GM23248 (cell line): ENCODE measurements around the gene HRH3. TPM values are rescaled to one million over a fixed set of nuclear protein-coding genes. Genes with fewer than 3 reads are reported as not detected.

Experiments used
- DNase-seq: peaks from one replicate; pipeline ENCODE4 v3.0.0-alpha.2; 2015
- H2AFZ ChIP-seq: fragments of 200-600 bp; sonication (generic); 2 replicates; pipeline ENCODE4 v1.6.1; 2016; ENCODE audit warnings: antibody characterized with exemption
- H3F3A ChIP-seq: fragments of 200-600 bp; sonication (generic); 2 replicates; pipeline ENCODE4 v1.6.1; 2016; ENCODE audit warnings: mild to moderate bottlenecking, antibody characterized with exemption, mixed run types; ENCODE audit not compliant: insufficient read depth
- H3K27ac ChIP-seq: fragments of 200-600 bp; sonication (generic); 2 replicates; pipeline ENCODE4 v1.5.1; 2016; ENCODE audit warnings: mild to moderate bottlenecking
- H3K27me3 ChIP-seq: fragments of 200-600 bp; sonication (generic); replicated peaks from 2 replicates; pipeline ENCODE4 v1.6.1; 2016; ENCODE audit warnings: mild to moderate bottlenecking; ENCODE audit not compliant: insufficient read depth
- H3K36me3 ChIP-seq: fragments of 200-600 bp; sonication (generic); 2 replicates; pipeline ENCODE4 v1.6.1; 2016; ENCODE audit warnings: low read depth, mild to moderate bottlenecking
- H3K4me1 ChIP-seq: fragments of 200-600 bp; sonication (generic); 2 replicates; pipeline ENCODE4 v1.6.1; 2016; ENCODE audit warnings: mild to moderate bottlenecking; ENCODE audit not compliant: insufficient read depth
- H3K4me2 ChIP-seq: fragments of 200-600 bp; sonication (generic); one replicate; pipeline ENCODE4 v1.6.1; 2016; ENCODE audit warnings: mild to moderate bottlenecking; ENCODE audit not compliant: unreplicated experiment
- H3K4me3 ChIP-seq: fragments of 200-600 bp; sonication (generic); 2 replicates; pipeline ENCODE4 v1.5.1; 2016; ENCODE audit warnings: mild to moderate bottlenecking
- H3K79me2 ChIP-seq: fragments of 200-600 bp; sonication (generic); 2 replicates; pipeline ENCODE4 v1.6.1; 2016; ENCODE audit warnings: mild to moderate bottlenecking; ENCODE audit not compliant: insufficient read depth
- H3K9ac ChIP-seq: fragments of 200-600 bp; sonication (generic); 2 replicates; pipeline ENCODE4 v1.6.1; 2016; ENCODE audit warnings: mild to moderate bottlenecking
- H3K9me2 ChIP-seq: fragments of 200-600 bp; sonication (generic); 2 replicates; pipeline ENCODE4 v1.6.1; 2016; ENCODE audit warnings: mixed run types, mild to moderate bottlenecking, moderate library complexity; ENCODE audit not compliant: insufficient read depth
- H3K9me3 ChIP-seq: fragments of 200-600 bp; sonication (generic); one replicate; pipeline ENCODE4 v1.6.1; 2017; ENCODE audit warnings: low read depth
- H4K20me1 ChIP-seq: fragments of 200-600 bp; sonication (generic); 2 replicates; pipeline ENCODE4 v1.6.0; 2016; ENCODE audit not compliant: insufficient read depth
- EZH2 ChIP-seq: fragments of 200-600 bp; sonication (generic); IDR thresholded peaks from 2 replicates; pipeline ENCODE4 v1.6.1; 2018; ENCODE audit warnings: antibody characterized with exemption, mild to moderate bottlenecking; ENCODE audit not compliant: insufficient read depth, poor library complexity, severe bottlenecking
- EZH2phosphoT487 ChIP-seq: fragments of 200-600 bp; sonication (generic); IDR thresholded peaks from 2 replicates; pipeline ENCODE4 v1.6.1; 2018; ENCODE audit warnings: antibody characterized with exemption, moderate library complexity, mild to moderate bottlenecking, low read depth; ENCODE audit not compliant: insufficient read depth
- WGBS, 2 experiments: methylation state at CpG; one replicate each; pipeline ENCODE4 v1.1.6; 2015 to 2017; ENCODE audit warnings: low lambda C conversion rate in 2 of 2, low coverage in 1 of 2; ENCODE audit errors: missing lambda C conversion rate in 2 of 2; 5-methylcytosine and 5-hydroxymethylcytosine counted together
- in situ Hi-C: fragments of 300-500 bp; cut with MboI; formaldehyde crosslinking; loops from 2 replicates; pipeline ENCODE4 v1.15.0; 2020
- polyA plus RNA-seq: library from polyadenylated mRNA; unstranded; fragments of >200 nt; fragmentation: Nextera tagmentation; extraction: Ambion mirVana; gene quantifications from 2 replicates; pipeline ENCODE4 v1.2.1, GENCODE V29; 2016
- total RNA-seq: library from RNA; depleted of rRNA; stranded (reverse); fragments of >200 nt; shearing (Covaris generic); gene quantifications from 2 replicates; pipeline ENCODE4 v1.2.3, GENCODE V29; 2014

Gene HRH3
- total and polyA plus RNA-seq, 2 experiments from 2014 or later, result not detected

- no peak overlapping the region for H3K9ac ChIP-seq
- WGBS, 2 experiments, result 52 to 55% methylated on average over 7 of the region's 7 CpGs
- no peaks in the 10 kb centered on the region for H3K9me3 ChIP-seq
- no peaks in the 10 kb centered on the region for H4K20me1 ChIP-seq
- no peak overlapping the region for H3K4me2 ChIP-seq
- H2AFZ ChIP-seq, result no peak overlapping the region
- in situ Hi-C loops, result no loop called here
- H3K4me1 ChIP-seq, result no peaks in the 10 kb centered on the region
- no peaks in the 10 kb centered on the region for H3K36me3 ChIP-seq
- TF ChIP-seq EZH2 (no peak), EZH2phosphoT487 (no peak)
- H3F3A ChIP-seq, result no peaks in the 10 kb centered on the region
- no peak for DNase-seq
- H3K79me2 ChIP-seq, result no peaks in the 10 kb centered on the region
- no peak overlapping the region for H3K27ac ChIP-seq
- H3K27me3 ChIP-seq, result no peaks in the 10 kb centered on the region
- no peaks in the 10 kb centered on the region for H3K9me2 ChIP-seq
- no peak overlapping the region for H3K4me3 ChIP-seq
Observed at GRCh38 chr20:62232194-62232593, 12.1 kb upstream of the HRH3 start.

GRCh38 chr20:62231292-62231691, 11.2 kb upstream of the HRH3 start:
- H3K4me1 ChIP-seq, result no peaks in the 10 kb centered on the region
- H3F3A ChIP-seq, result no peaks in the 10 kb centered on the region
- TF ChIP-seq EZH2 (no peak), EZH2phosphoT487 (no peak)
- in situ Hi-C loops, result no loop called here
- H3K9ac ChIP-seq, result no peak overlapping the region
- no peak for DNase-seq
- H3K9me3 ChIP-seq, result no peaks in the 10 kb centered on the region
- WGBS, 2 experiments, result 49 to 60% methylated on average over 5 to 6 of the region's 6 CpGs
- H3K4me3 ChIP-seq, result no peak overlapping the region
- H2AFZ ChIP-seq, result no peak overlapping the region
- no peak overlapping the region for H3K4me2 ChIP-seq
- no peaks in the 10 kb centered on the region for H3K27me3 ChIP-seq
- H3K79me2 ChIP-seq, result no peaks in the 10 kb centered on the region
- H3K27ac ChIP-seq, result no peak overlapping the region
- no peaks in the 10 kb centered on the region for H4K20me1 ChIP-seq
- no peaks in the 10 kb centered on the region for H3K36me3 ChIP-seq
- no peaks in the 10 kb centered on the region for H3K9me2 ChIP-seq

- Histone ChIP-seq H3K4me1 (no peaks in the 10 kb centered on the region), H3K9ac (no peak overlapping the region), H2AFZ (no peak overlapping the region), H4K20me1 (no peaks in the 10 kb centered on the region), H3K79me2 (no peaks in the 10 kb centered on the region), H3F3A (no peaks in the 10 kb centered on the region), H3K4me2 (no peak overlapping the region), H3K9me2 (no peaks in the 10 kb centered on the region), H3K4me3 (no peak overlapping the region), H3K27ac (no peak overlapping the region), H3K9me3 (no peaks in the 10 kb centered on the region), H3K36me3 (no peaks in the 10 kb centered on the region), H3K27me3 (peaks cover 4% of the 10 kb centered on the region; the same call in 1 of the 2 replicates)
- 87 to 91% methylated on average over 10 of the region's 10 CpGs for WGBS, 2 experiments
- in situ Hi-C loops, result no loop called here
- TF ChIP-seq EZH2 (no peak), EZH2phosphoT487 (no peak)
- no peak for DNase-seq
Observed at GRCh38 chr20:62230696-62231095, 10.6 kb upstream of the HRH3 start.

GRCh38 chr20:62230276-62230675, 10.2 kb upstream of the HRH3 start:
- H3K9me3 ChIP-seq, result no peaks in the 10 kb centered on the region
- TF ChIP-seq EZH2 (no peak), EZH2phosphoT487 (no peak)
- H3K4me1 ChIP-seq, result no peaks in the 10 kb centered on the region
- H3K36me3 ChIP-seq, result no peaks in the 10 kb centered on the region
- no peak for DNase-seq
- H3K79me2 ChIP-seq, result no peaks in the 10 kb centered on the region
- in situ Hi-C loops, result no loop called here
- H2AFZ ChIP-seq, result no peak overlapping the region
- H3K27me3 ChIP-seq, result peaks cover 9% of the 10 kb centered on the region; the same call in 1 of the 2 replicates
- no peak overlapping the region for H3K27ac ChIP-seq
- no peak overlapping the region for H3K4me2 ChIP-seq
- H3K9me2 ChIP-seq, result no peaks in the 10 kb centered on the region
- WGBS, 2 experiments, result 61 to 88% methylated on average over 1 to 2 of the region's 2 CpGs
- no peaks in the 10 kb centered on the region for H4K20me1 ChIP-seq
- H3K4me3 ChIP-seq, result no peak overlapping the region
- no peaks in the 10 kb centered on the region for H3F3A ChIP-seq
- no peak overlapping the region for H3K9ac ChIP-seq

- peaks cover 15% of the 10 kb centered on the region; the same call in 1 of the 2 replicates for H3K27me3 ChIP-seq
- no peak overlapping the region for H2AFZ ChIP-seq
- no peaks in the 10 kb centered on the region for H3F3A ChIP-seq
- no peak for DNase-seq
- in situ Hi-C loops, result no loop called here
- TF ChIP-seq EZH2 (no peak), EZH2phosphoT487 (no peak)
- H3K4me1 ChIP-seq, result no peaks in the 10 kb centered on the region
- H3K27ac ChIP-seq, result no peak overlapping the region
- H3K9me2 ChIP-seq, result no peaks in the 10 kb centered on the region
- WGBS, 2 experiments, result 38 to 50% methylated on average over 1 to 4 of the region's 4 CpGs
- no peaks in the 10 kb centered on the region for H3K79me2 ChIP-seq
- no peaks in the 10 kb centered on the region for H3K9me3 ChIP-seq
- no peaks in the 10 kb centered on the region for H3K36me3 ChIP-seq
- H4K20me1 ChIP-seq, result no peaks in the 10 kb centered on the region
- no peak overlapping the region for H3K4me2 ChIP-seq
- H3K4me3 ChIP-seq, result no peak overlapping the region
- no peak overlapping the region for H3K9ac ChIP-seq
Observed at GRCh38 chr20:62229667-62230066, 9.6 kb upstream of the HRH3 start.
